ENCODE data around the gene DKK2.
"Not testable (repeated sequence)": the region's sequence is repeated elsewhere in the genome, so short reads cannot be mapped to it uniquely, and the experiment has no call there.

The DKK2 gene

DNA sequence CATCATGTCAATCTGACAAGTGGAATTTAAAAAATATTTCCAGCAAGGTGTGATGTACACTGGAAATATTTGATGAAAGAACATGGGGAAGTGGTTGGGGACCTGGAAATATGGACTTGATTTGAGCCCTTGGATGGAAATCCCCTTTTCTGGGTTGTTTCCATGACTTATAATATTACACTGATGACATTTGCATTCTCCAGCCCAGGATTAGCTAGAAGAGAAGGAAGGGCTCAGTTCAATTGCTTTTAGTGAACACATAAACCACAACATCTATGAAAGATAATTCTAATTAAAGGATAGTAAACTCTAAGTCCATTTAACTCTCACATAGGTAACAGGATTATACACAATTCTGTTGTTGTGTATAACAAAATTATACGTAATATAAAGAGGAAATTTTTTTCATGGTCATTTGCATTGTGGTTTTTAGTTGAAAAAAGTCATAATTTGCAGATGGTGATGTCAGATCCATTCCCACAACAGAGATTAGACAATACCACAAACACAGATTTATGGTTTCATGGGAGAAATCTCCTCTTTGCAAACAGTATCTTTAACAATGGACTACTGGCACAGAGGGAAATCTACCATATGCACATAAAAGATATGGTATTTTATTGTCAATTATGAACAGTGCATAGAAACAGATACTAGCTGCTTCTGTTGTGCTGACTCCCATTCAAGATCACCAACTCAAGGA lies 126.5 kb downstream of the DKK2 start:
- no peak for DNase-seq (ENCODE audit: low read depth in 2 of 2)

GRCh38 chr4:106908049-106908448 lies 128.1 kb downstream of the DKK2 start:
- not testable (repeated sequence) for DNase-seq (ENCODE audit: low read depth in 2 of 2)

- no peak for DNase-seq (ENCODE audit: low read depth in 2 of 2)
Measured at GRCh38 chr4:106907216-106907615, 128.9 kb downstream of the DKK2 start.

- DNase-seq (ENCODE audit: low read depth in 2 of 2): no peak
Measured at GRCh38 chr4:106906728-106907127, 129.4 kb downstream of the DKK2 start.

DNA sequence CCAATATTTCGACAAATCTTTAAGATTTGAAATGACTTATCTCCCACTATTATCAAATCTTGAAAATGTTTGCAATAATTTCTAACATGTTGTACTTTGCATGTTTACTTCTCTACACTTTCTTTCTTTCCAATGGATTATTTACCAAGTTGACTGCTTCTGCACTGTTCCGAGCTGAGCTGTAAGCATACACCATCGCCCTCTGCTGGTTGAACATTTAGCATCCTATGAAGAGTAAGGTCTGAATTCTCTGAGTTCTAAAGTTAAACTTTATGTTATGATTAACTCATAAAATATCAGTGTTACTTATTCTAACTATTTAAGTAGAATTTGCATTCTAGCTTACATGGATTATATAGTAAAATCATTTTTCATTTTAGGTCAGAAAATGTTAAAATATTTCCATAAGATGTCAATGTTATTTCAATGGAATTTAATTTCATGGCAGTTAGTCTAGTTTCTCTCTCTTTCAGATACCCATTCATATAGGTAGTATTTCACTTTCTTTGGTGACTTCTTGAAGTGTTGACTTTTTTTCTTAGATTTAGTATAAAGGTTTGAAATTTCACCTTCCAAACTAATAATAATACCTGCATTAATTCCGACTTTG lies 137.4 kb downstream of the DKK2 start:
- DNase-seq (ENCODE audit: low read depth in 2 of 2): peak in 1 of 2 experiments; percentile 4

GRCh38 chr4:106893903-106894302 lies 142.2 kb downstream of the DKK2 start:
- DNase-seq (ENCODE audit: low read depth in 2 of 2): no peak

DNA sequence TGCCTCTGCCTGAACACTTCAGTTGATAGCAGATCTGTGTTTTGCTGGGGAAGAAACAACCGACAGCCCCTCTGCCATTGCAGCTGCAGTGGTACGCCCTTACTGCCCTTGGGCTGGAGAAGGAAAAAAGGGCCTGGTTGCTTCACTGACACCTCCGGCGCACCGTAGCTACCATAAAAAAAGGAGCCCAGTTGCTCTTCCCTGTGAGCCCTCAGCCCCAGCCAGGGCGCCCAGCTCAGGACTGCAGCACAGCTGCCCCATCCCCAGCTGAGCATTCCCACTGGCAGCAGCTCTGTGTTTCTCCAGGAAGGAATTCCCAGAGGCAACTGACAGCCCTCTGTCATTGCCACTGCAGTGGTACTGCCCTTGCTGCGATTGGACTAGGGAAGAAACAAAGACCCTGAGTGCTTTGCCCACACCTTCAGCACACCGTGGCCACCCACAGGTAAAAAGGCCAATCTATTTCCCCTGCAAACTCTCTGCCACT lies 142.7 kb downstream of the DKK2 start:
- no peak for DNase-seq (ENCODE audit: low read depth in 2 of 2)

- no peak for DNase-seq (ENCODE audit: low read depth in 2 of 2)
Measured at GRCh38 chr4:106892786-106893185, 143.3 kb downstream of the DKK2 start.

- no peak for DNase-seq (ENCODE audit: low read depth in 2 of 2)
Measured at GRCh38 chr4:106875340-106875739, 160.8 kb downstream of the DKK2 start.
